ENCODE data around the gene AKT1.

The AKT1 gene

DNA sequence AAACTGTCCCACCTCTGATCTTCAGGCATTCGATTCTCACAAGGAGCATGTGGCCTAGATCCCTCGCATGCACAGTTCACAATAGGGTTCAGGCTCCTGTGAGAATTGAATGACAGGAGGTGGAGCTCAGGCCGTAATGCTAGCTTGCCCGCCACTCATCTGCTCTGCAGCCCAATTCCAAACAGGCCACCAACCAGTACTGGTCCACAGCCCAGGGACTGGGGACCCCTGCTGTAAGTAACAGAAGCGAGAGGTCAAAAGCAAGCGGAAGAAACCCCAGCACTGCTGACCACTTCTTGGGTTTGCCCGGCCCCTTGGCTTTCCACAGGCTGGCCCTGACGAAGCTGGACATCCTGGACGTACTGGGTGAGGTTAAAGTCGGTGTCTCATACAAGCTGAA lies 51.1 kb downstream of the AKT1 start:
- H3F3A ChIP-seq (ENCODE audit: control insufficient read depth, insufficient read depth): no peaks in the 10 kb centered on the region
- no peaks in the 10 kb centered on the region for H3K9me2 ChIP-seq (replicated peaks; ENCODE audit: control insufficient read depth, low read length)
- H3K79me2 ChIP-seq (ENCODE audit: control insufficient read depth, low read length): no peaks in the 10 kb centered on the region
- H4K20me1 ChIP-seq (ENCODE audit: control insufficient read depth, insufficient read depth, low read depth, low read length): no peaks in the 10 kb centered on the region
- H3K27me3 ChIP-seq (ENCODE audit: control insufficient read depth, low read length): peaks cover 5% of the 10 kb centered on the region; the same call in 1 of the 2 replicates
- no peak for TF ChIP-seq EZH2phosphoT487 (IDR thresholded peaks at IDR 0.05; ENCODE audit: borderline replicate concordance, low read length)
- no peak for TF ChIP-seq CTCF (IDR thresholded peaks at IDR 0.05; ENCODE audit: low read depth, low read length, poor library complexity, severe bottlenecking)
- no peaks in the 10 kb centered on the region for H3K36me3 ChIP-seq (ENCODE audit: control insufficient read depth, low read length)
- no peaks in the 10 kb centered on the region for H3K9me3 ChIP-seq (ENCODE audit: control insufficient read depth, insufficient read depth, low read length)
- H3K4me3 ChIP-seq (ENCODE audit: low read length): no peak overlapping the region
- H3K4me2 ChIP-seq (ENCODE audit: low read length): no peak overlapping the region
- peaks cover 7% of the 10 kb centered on the region for H3K4me1 ChIP-seq (ENCODE audit: control insufficient read depth, low read length)
- H3K27ac ChIP-seq (ENCODE audit: low read depth, low read length): no peak overlapping the region

DNA sequence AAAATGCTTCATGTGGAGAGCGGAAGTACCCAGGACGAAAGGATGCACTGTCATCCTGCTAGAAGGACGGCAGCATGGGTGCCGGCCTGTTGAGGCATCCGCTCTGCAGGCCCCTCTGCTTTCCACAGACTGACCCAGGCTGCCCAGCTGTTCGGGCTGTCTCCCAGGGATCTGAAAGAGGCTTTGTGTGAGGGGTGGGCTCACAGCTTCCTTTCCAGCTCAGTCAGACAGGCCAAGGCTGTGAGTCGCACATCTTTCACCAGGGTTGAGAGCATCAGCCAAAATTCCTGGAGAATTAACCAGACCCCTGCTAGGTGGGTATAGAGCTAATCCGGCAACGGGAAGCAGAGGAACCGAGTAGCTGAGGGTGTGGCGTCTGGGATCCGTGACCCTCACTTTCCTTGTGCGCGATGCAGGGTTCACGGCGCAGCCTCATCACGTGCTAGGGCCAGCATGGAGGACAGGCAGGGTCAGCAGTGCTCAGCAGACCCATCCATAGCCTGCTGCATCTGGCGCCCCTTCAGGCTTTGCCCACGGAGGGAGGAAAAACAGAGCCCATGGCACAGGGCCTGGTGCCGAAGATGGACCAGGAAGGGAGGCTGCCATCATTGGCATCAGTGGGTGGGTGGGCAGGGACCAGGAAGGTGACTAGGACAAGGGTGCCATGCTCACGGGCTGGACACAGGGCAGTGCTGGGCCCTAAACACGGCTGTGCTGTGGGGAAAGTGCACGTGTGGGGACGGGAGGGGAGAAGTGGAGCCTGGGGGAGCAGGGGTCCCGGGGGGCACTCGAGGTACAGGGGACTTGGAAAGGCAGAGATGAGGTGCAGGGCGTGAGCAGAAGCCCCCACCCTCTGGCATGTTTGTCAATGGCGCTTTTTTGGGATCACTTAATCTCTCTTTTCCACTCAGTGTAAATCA lies 51.8 kb downstream of the AKT1 start:
- Histone ChIP-seq H3K27ac (ENCODE audit: low read depth, low read length) (no peak overlapping the region), H3K4me2 (ENCODE audit: low read length) (no peak overlapping the region), H3K36me3 (ENCODE audit: control insufficient read depth, low read length) (no peaks in the 10 kb centered on the region), H3K9me3 (ENCODE audit: control insufficient read depth, insufficient read depth, low read length) (no peaks in the 10 kb centered on the region), H4K20me1 (ENCODE audit: control insufficient read depth, insufficient read depth, low read depth, low read length) (no peaks in the 10 kb centered on the region), H3K4me1 (ENCODE audit: control insufficient read depth, low read length) (peaks cover 7% of the 10 kb centered on the region), H3K4me3 (ENCODE audit: low read length) (no peak overlapping the region), H3K9me2 (replicated peaks; ENCODE audit: control insufficient read depth, low read length) (no peaks in the 10 kb centered on the region), H3F3A (ENCODE audit: control insufficient read depth, insufficient read depth) (no peaks in the 10 kb centered on the region), H3K27me3 (ENCODE audit: control insufficient read depth, low read length) (peaks cover 2% of the 10 kb centered on the region; the same call in 1 of the 2 replicates), H3K79me2 (ENCODE audit: control insufficient read depth, low read length) (no peaks in the 10 kb centered on the region)
- TF ChIP-seq EZH2phosphoT487 (IDR thresholded peaks at IDR 0.05; ENCODE audit: borderline replicate concordance, low read length) (no peak), CTCF (IDR thresholded peaks at IDR 0.05; ENCODE audit: low read depth, low read length, poor library complexity, severe bottlenecking) (no peak)

- peaks cover 7% of the 10 kb centered on the region for H3K4me1 ChIP-seq (ENCODE audit: control insufficient read depth, low read length)
- no peaks in the 10 kb centered on the region for H3K27me3 ChIP-seq (ENCODE audit: control insufficient read depth, low read length)
- no peaks in the 10 kb centered on the region for H3K79me2 ChIP-seq (ENCODE audit: control insufficient read depth, low read length)
- no peak overlapping the region for H3K4me2 ChIP-seq (ENCODE audit: low read length)
- TF ChIP-seq CTCF (IDR thresholded peaks at IDR 0.05; ENCODE audit: low read depth, low read length, poor library complexity, severe bottlenecking): no peak
- TF ChIP-seq EZH2phosphoT487 (IDR thresholded peaks at IDR 0.05; ENCODE audit: borderline replicate concordance, low read length): no peak
- H3K4me3 ChIP-seq (ENCODE audit: low read length): no peak overlapping the region
- H4K20me1 ChIP-seq (ENCODE audit: control insufficient read depth, insufficient read depth, low read depth, low read length): no peaks in the 10 kb centered on the region
- H3K27ac ChIP-seq (ENCODE audit: low read depth, low read length): no peak overlapping the region
- H3F3A ChIP-seq (ENCODE audit: control insufficient read depth, insufficient read depth): no peaks in the 10 kb centered on the region
- H3K9me3 ChIP-seq (ENCODE audit: control insufficient read depth, insufficient read depth, low read length): no peaks in the 10 kb centered on the region
- no peaks in the 10 kb centered on the region for H3K9me2 ChIP-seq (replicated peaks; ENCODE audit: control insufficient read depth, low read length)
- no peaks in the 10 kb centered on the region for H3K36me3 ChIP-seq (ENCODE audit: control insufficient read depth, low read length)
These were observed 52.7 kb downstream of the AKT1 start for GRCh38 chr14:104742586-104743455.

All from DOHH2 (cell line).